SK-N-MC (cell line): Measurements from ENCODE around the gene MAN1C1.

Experiments used
- EZH2 ChIP-seq: fragments of 200-600 bp; sonication (generic); IDR thresholded peaks from one replicate; pipeline ENCODE4 v1.6.1; 2017; ENCODE audit warnings: antibody characterized with exemption
- FOXP2 ChIP-seq: optimal IDR thresholded peaks from 2 replicates; pipeline ENCODE3; 2011; ENCODE audit warnings: mild to moderate bottlenecking, moderate library complexity; ENCODE audit not compliant: insufficient read depth; ENCODE audit errors: extremely low read length, control extremely low read depth
- POLR2AphosphoS5 ChIP-seq: IDR thresholded peaks from 2 replicates; pipeline ENCODE4 v1.6.1; 2012; ENCODE audit warnings: mild to moderate bottlenecking, low read depth, low read length, borderline replicate concordance

DNA sequence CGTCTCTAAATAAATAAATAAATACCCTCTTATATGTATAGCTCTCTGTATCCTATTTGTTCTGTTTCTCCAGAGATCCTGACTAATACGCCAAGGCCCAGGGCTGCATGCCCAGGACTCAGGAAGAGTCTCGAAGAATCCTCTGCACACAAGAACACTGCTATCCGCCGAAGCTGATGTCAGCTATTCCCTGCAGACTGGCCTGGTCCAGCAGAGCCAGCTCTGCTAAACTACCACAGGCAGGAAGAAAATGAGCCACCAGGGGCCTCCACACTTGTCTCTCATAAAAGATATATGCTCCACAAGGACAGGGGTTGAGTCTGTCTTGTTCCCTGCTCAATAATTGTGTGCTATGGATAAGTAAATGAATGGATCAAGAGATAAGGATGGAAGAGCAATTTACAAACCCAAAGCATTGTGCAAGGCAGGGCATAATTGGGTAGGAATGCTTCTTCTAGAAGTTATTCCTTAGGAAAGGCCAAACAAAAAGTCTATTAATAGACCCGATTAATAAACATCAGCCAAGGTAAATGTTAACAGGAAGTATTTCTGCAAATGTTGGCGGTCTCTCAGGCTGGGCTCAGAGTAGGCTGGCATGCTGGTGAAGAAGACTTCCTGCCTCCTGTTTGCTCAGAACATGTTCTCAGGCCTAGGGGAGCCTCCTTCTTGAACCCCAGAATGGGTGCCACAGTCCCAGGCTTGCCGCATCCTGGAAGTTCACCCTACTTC lies 26.3 kb upstream of the MAN1C1 start:
- TF ChIP-seq EZH2, result no peak
- no peak for TF ChIP-seq POLR2AphosphoS5
- no peak for TF ChIP-seq FOXP2
